Hematopoietic multipotent progenitor cell (in vitro differentiated cells): Measurements from ENCODE around the gene TSPO. TPM values are rescaled to one million over a fixed set of nuclear protein-coding genes. Genes with fewer than 3 reads are reported as not detected.

ENCODE experiments used
- DNase-seq, 3 donors: peaks; one replicate each; pipeline ENCODE4 v3.0.0-alpha.2; 2011 to 2015; ENCODE audit warnings: low read depth in 2 of 3, low spot score in 2 of 3
- total RNA-seq: library from RNA; depleted of rRNA; stranded (reverse); fragments of >200 nt; gene quantifications from one replicate; pipeline ENCODE4 v1.2.3, GENCODE V29; 2012

Gene TSPO
- total RNA-seq, 1 donor: 162 TPM

GRCh38 chr22:43157874-43158546 lies 6.7 kb downstream of the TSPO start:
- DNase-seq: no peak

DNA sequence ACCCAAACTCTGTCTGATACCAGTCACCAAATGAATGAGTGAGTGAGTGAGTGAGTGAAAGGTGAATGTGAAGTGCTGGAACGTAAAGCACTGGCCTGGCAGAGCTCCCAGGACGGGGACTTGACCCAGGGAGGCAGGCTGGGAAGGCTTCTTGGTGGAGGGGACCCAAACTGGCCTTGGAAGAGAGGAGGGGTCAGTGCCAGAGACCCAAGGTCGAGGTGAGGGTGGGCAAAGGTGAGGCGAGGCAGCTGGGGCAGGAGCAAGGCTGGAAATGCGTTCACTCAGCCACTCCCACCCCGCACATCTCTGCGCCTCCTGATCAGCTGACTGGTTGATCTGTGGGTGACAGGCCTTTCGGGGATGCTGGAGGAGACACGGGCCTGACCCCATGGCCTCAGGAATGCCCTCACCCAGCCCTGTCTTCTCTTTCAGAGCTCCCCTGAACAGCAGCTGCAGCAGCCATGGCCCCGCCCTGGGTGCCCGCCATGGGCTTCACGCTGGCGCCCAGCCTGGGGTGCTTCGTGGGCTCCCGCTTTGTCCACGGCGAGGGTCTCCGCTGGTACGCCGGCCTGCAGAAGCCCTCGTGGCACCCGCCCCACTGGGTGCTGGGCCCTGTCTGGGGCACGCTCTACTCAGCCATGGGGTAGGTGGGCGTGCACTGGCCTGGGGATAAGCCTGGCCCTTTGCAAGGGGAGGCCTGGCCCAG lies 7.6 kb downstream of the TSPO start:
- no peak for DNase-seq

DNA sequence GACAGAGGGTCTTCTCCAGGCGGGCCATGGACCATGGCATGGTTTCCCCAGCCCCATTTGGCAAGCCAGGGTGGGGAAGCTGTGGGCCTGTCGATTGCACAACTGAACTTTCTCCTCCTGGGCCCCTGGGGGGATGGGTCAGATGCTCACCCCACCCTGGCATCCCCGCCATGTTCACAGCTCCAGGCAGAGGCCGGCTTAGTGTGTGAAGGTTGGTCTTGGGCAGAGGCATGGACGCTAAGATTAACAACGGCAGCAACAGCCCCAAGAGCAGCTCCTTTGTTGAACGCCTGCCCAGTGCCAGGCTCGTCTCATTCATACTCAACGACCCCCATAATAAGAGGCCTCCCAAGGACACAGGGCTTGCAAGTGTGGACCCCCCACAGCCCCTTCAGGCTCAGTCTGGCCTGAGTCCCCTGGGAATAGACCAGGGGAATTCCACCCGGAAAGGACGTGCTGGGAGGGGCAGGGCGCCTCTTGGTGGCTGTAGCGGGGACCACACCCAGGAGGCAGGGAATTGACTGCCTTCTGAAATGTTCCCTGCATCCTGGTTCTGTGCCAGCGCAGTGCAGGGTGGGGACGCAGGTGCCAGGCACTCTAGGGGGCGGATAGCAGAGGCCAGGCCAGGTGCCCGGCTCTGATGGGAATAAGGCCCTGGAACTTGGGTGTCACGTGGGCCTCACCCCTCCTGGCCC lies 8.3 kb downstream of the TSPO start:
- no peak for DNase-seq

- DNase-seq: no peak
Measured at GRCh38 chr22:43160497-43161126, 9.3 kb downstream of the TSPO start.

GRCh38 chr22:43162412-43163150 lies 11.2 kb downstream of the TSPO start:
- no peak for DNase-seq

DNA sequence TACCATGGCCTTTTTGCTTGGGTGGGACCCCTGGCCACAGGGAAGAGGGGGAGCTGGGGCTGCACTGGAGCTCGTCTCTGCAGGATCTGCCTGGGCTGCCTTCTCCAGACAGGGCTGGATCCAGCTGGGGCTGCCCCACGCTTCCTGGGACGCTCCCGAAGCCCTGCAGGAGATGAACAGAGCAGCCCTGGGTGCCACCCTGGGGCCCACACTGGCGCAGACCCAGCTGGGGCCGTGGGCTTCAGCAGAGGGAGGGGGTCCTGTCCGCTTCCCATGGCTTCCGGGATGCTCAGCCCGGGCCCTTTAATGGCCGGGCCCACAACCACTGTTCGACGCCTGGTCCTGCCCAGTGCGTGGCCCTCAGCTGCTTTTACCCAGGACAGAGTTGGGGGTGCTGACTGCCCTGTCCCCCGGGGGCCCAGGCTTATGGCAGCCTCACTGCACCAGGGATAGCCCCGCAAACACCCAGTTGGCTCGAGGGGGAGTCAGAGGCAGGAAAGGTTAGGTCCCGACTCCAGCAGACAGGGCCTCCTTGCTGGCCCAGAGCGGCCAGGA lies 12.0 kb downstream of the TSPO start:
- DNase-seq: no peak

DNA sequence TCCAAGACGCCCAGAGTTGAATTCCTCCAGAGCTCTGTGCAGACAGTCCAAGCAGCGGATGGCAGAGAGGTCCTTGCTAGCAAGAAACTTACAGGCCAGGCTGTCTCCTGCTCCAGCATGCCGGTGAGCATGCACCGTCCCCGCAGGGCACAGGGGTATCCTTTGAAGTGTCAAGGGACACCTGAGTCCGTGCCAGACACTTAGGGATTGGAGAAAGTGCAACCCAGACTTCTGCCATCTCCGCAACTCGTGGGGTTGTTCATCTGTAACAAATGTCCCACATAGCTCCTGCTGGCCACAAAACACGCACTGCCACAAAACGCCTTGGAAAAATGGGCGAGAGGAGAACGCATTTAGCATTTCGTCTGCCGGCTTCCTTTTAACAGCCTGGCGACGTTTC lies 13.3 kb downstream of the TSPO start:
- DNase-seq: no peak

DNA sequence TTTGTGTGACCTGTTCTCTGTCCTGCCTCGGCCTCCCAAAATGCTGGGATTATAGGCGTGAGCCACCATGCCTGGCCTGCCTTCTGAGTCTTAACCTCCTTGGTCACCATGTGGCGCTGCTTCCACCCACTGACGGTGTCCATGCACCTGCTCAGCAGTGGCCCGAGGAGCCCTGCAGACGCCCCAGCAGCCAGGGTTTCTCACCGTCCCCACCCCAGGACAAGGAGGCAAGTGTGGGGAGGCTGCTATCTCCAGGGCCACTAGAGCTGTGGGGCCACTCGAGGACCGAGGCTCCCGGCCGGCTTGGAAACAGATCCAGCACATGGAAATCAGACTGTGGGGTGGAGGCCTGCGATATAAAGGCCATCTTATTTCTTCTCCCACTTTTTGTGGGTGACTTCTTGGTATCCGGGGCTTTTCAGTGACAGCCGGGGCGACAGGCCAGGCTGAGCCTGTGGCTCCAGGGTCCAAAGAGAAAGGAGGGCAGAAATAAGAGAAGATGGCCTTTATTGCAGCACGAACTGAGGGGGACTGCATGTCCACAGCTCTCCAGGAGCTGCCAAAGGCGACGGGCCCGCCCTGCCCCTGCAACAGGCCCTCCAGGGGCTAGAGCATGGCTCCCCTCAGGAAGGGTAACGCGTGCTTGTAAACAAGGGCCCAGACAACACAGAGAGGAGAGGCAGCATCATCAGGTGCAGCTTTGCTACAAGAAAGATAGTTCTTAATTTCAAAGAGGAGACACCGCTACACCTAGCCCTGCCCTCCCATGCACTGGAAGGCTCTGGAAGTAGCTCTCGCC lies 15.0 kb downstream of the TSPO start:
- no peak for DNase-seq

GRCh38 chr22:43167001-43167589 lies 15.7 kb downstream of the TSPO start:
- no peak for DNase-seq

DNA sequence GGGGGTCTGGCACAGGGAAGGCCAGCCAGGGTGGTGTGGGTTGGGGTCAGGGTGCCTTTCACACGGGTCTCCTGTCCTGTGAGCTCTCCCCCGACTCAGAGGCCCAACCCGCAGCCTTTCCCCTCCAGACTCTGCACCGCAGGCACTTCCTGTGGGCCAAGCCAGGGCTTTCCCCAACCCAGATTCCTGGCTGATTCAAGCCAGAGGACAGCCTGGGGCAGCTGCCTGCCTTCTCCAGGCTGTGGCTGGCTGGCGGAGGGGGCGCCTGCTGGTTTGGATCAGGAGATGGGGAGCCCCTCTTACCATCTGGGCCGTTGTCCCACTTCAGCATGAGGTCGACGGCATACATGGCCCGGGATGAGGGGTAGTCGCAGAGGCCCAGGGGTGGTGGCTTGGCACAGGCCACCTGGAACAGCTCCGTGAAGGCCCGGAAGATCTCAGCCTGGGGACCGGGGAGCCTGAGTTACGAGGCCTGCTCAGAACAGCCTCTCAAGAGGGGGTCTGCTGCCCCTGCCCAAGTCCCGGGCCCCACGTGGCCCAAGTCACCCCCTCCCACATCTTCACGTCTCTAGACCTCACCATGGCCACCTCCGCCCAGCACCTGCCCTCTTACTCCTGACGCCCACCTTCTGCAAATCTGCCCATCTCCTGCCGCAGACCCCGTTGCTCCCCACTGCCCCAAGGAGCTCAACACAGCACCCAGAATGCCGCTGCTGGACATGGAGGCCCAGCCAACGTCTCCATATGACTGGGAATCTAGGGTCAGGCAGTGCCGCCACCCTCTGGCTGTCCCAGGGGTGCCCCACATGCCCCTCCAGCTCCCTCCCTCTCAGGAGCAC lies 17.3 kb downstream of the TSPO start:
- DNase-seq: no peak

- no peak for DNase-seq
Measured at GRCh38 chr22:43169310-43170130, 18.2 kb downstream of the TSPO start.

DNA sequence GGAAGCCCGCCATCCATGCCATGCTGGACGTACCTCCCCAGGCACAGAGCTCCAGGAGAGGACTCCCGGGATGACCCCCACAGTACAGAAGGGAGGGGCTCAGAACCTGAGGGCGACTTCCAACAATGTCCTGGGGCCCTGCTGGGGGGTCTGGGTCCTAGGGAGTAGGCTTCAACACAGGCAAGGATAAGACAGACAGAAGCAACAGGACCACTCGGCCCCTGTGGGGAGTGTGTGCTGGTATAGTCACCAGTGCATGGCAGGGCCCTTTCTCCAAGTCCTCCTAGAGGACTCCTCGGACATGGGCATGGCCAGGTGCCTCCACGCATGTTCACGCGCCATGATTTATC lies 18.7 kb downstream of the TSPO start:
- no peak for DNase-seq

DNA sequence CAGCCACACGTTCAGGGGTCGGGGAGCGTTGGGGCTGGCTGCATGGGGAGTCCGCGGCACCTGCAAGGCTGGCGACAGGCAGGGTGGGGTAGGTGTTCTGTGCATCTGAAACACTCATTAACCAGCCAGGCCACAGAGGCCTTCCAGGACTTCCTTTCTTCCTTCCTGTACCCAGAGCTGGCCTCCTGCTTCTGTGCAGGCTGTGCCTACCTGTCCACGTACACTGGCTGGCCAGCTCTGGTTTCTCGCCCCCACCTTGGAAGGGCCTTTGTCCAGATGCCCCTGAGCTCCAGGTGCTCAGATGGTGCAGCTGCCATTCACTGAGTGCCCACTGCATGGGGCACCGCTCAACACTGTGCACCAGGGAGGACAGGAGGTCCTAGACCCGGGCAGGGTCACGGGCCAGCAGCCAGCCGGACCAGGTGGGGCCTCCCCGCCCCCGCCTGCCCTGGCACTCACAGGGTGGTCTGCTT lies 19.7 kb downstream of the TSPO start:
- no peak for DNase-seq

- no peak for DNase-seq
Measured at GRCh38 chr22:43171607-43172006, 20.2 kb downstream of the TSPO start.

DNA sequence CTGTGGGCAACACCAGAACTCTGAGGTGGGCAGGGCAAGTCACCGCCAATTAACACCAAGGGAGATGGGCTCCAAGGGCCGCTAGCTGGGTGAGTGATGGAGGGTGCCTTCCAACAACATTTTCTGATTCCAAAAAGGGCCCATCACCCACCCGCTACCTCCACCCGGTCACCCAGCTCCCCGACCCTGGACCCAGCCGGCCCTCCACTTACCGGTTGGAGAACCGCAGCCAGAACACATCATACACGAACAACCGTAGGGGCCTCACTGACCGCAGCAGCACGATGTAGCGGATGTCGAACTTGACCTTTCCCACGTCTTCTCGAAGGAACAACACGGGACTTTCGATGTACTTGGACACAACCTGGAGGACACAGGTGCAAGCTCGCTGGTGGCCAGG lies 20.8 kb downstream of the TSPO start:
- DNase-seq: no peak

- DNase-seq: no peak
Measured at GRCh38 chr22:43173566-43173965, 22.2 kb downstream of the TSPO start.

- no peak for DNase-seq
Measured at GRCh38 chr22:43173976-43174720, 22.8 kb downstream of the TSPO start.
